OCI-LY1 (cell line): ENCODE results near the gene MAN2C1.

Source experiments
- EZH2 ChIP-seq: fragments of 200-600 bp; sonication (generic), shearing (Covaris generic); IDR thresholded peaks from 2 replicates; pipeline ENCODE4 v1.8.0; 2017; ENCODE audit warnings: borderline replicate concordance, mixed run types, mild to moderate bottlenecking, antibody characterized with exemption, low read length, moderate library complexity, mixed read lengths
- TF ChIP-seq, protein P1 (sequence below): fragments of 200-600 bp; sonication (generic), shearing (Covaris generic); IDR thresholded peaks from 2 replicates; pipeline ENCODE4 v1.5.1; 2017; ENCODE audit warnings: mild to moderate bottlenecking, antibody characterized with exemption, low read length, moderate library complexity, mixed read lengths

DNA sequence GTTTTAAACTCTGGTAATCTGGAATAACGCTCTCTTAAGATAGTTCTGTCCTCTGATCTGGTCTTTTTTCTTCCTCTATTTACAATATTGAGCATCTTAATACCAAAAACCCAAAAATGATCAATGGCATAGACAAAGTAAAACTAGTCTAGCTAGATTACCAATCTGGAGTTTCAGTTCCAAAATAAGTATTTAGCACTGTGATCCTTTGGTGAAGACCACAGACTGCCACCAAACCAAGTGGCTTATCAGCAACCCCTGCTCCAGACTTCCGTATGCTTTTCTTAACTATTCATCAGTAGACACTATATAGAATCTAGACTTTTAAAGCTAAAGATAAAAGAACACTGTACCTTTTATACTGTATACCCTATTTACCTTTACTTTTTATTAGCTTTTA, 35.5 kb upstream of the MAN2C1 start:
- TF ChIP-seq EZH2, result no peak
- TF ChIP-seq, protein P1, sequence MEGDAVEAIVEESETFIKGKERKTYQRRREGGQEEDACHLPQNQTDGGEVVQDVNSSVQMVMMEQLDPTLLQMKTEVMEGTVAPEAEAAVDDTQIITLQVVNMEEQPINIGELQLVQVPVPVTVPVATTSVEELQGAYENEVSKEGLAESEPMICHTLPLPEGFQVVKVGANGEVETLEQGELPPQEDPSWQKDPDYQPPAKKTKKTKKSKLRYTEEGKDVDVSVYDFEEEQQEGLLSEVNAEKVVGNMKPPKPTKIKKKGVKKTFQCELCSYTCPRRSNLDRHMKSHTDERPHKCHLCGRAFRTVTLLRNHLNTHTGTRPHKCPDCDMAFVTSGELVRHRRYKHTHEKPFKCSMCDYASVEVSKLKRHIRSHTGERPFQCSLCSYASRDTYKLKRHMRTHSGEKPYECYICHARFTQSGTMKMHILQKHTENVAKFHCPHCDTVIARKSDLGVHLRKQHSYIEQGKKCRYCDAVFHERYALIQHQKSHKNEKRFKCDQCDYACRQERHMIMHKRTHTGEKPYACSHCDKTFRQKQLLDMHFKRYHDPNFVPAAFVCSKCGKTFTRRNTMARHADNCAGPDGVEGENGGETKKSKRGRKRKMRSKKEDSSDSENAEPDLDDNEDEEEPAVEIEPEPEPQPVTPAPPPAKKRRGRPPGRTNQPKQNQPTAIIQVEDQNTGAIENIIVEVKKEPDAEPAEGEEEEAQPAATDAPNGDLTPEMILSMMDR, result no peak
